PC-9 (cell line): ENCODE measurements around the gene CCDC18.

Experiments used
- EZH2 ChIP-seq: fragments of 200-600 bp; sonication (generic); IDR thresholded peaks from 2 replicates; pipeline ENCODE4 v1.8.0; 2017; ENCODE audit warnings: antibody characterized with exemption, low read depth
- TF ChIP-seq, protein P1 (sequence below): fragments of 200-600 bp; sonication (generic); conservative IDR thresholded peaks from 2 replicates; pipeline ENCODE4 v1.6.1; 2017; ENCODE audit warnings: mixed run types, antibody characterized with exemption, mild to moderate bottlenecking, moderate library complexity

- TF ChIP-seq, protein P1, sequence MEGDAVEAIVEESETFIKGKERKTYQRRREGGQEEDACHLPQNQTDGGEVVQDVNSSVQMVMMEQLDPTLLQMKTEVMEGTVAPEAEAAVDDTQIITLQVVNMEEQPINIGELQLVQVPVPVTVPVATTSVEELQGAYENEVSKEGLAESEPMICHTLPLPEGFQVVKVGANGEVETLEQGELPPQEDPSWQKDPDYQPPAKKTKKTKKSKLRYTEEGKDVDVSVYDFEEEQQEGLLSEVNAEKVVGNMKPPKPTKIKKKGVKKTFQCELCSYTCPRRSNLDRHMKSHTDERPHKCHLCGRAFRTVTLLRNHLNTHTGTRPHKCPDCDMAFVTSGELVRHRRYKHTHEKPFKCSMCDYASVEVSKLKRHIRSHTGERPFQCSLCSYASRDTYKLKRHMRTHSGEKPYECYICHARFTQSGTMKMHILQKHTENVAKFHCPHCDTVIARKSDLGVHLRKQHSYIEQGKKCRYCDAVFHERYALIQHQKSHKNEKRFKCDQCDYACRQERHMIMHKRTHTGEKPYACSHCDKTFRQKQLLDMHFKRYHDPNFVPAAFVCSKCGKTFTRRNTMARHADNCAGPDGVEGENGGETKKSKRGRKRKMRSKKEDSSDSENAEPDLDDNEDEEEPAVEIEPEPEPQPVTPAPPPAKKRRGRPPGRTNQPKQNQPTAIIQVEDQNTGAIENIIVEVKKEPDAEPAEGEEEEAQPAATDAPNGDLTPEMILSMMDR = no peak
- no peak for TF ChIP-seq EZH2
These were observed 108.0 kb downstream of the CCDC18 start for GRCh38 chr1:93288558-93288957.
